PC-3 (cell line): ENCODE measurements around the gene NFIX. TPM values are rescaled to one million over a fixed set of nuclear protein-coding genes. Genes with fewer than 3 reads are reported as not detected.

ENCODE experiments used
- ATAC-seq: fragments of 200-7000 bp; cut with Tn5 transposase; 2 replicates; pipeline ENCODE4 v1.9.1; 2020; ENCODE audit warnings: mild to moderate bottlenecking, moderate library complexity
- BruUV-seq: library from RNA; stranded (reverse); fragments of 400-500 nt; replicated peaks from 2 replicates; lab custom pipeline; 2021; lab: Mats Ljungman, UMichigan
- CTCF ChIA-PET: fragments of 300-600 bp; sonication (Branson Sonifier 250); formaldehyde crosslinking; loops from one replicate; lab custom pipeline; 2022; ENCODE audit warnings: antibody characterized with exemption; lab: Charles Lee
- POLR2A ChIA-PET: fragments of 300-600 bp; sonication (Branson Sonifier 250); formaldehyde crosslinking; loops from one replicate; lab custom pipeline; 2022; ENCODE audit warnings: antibody characterized with exemption; ENCODE audit not compliant: unreplicated experiment; lab: Charles Lee
- DNase-seq: peaks from one replicate; pipeline ENCODE4 v3.0.0-alpha.2; 2015
- H2AFZ ChIP-seq: fragments of 300-600 bp; sonication (generic); 2 replicates; pipeline ENCODE4 v1.6.0; 2016; ENCODE audit warnings: antibody characterized with exemption, low read length
- H3F3A ChIP-seq: fragments of 300-600 bp; sonication (generic); one replicate; pipeline ENCODE4 v1.6.0; 2017; ENCODE audit warnings: antibody characterized with exemption, low read length, control low read depth, mild to moderate bottlenecking; ENCODE audit not compliant: unreplicated experiment
- H3K27ac ChIP-seq: fragments of 300-600 bp; sonication (generic); 2 replicates; pipeline ENCODE4 v1.5.1; 2016; ENCODE audit warnings: mild to moderate bottlenecking, low read length
- H3K27me3 ChIP-seq: fragments of 300-600 bp; sonication (generic); 2 replicates; pipeline ENCODE4 v1.6.1; 2016; ENCODE audit warnings: low read length, mixed read lengths
- H3K36me3 ChIP-seq: fragments of 300-600 bp; sonication (generic); 2 replicates; pipeline ENCODE4 v1.6.1; 2016; ENCODE audit warnings: low read depth, mixed run types, low read length, mixed read lengths
- H3K4me1 ChIP-seq: fragments of 300-600 bp; sonication (generic); 2 replicates; pipeline ENCODE4 v1.5.1; 2016; ENCODE audit warnings: low read length; ENCODE audit not compliant: insufficient read depth
- H3K4me2 ChIP-seq: fragments of 300-600 bp; sonication (generic); 2 replicates; pipeline ENCODE4 v1.6.0; 2016; ENCODE audit warnings: low read length
- H3K4me3 ChIP-seq: fragments of 300-600 bp; sonication (generic); 2 replicates; pipeline ENCODE4 v1.5.1; 2016; ENCODE audit warnings: mild to moderate bottlenecking, low read length, mixed read lengths
- H3K79me2 ChIP-seq: fragments of 300-600 bp; sonication (generic); 2 replicates; pipeline ENCODE4 v1.6.1; 2017; ENCODE audit warnings: low read length, mixed read lengths
- H3K9ac ChIP-seq: fragments of 300-600 bp; sonication (generic); 2 replicates; pipeline ENCODE4 v1.6.0; 2016; ENCODE audit warnings: mild to moderate bottlenecking, low read length
- H3K9me2 ChIP-seq: fragments of 300-600 bp; sonication (generic); replicated peaks from 2 replicates; pipeline ENCODE4 v1.6.1; 2016; ENCODE audit warnings: mixed run types, low read length, mixed read lengths
- H3K9me3 ChIP-seq: fragments of 300-600 bp; sonication (generic); 2 replicates; pipeline ENCODE4 v1.6.1; 2016; ENCODE audit warnings: low read length, mixed read lengths
- H4K20me1 ChIP-seq: fragments of 300-600 bp; sonication (generic); 2 replicates; pipeline ENCODE4 v1.6.1; 2016; ENCODE audit warnings: low read length, mixed read lengths
- EZH2 ChIP-seq: fragments of 300-600 bp; sonication (generic); IDR thresholded peaks from one replicate; pipeline ENCODE4 v1.6.1; 2017; ENCODE audit warnings: antibody characterized with exemption, mild to moderate bottlenecking, low read length; ENCODE audit not compliant: unreplicated experiment
- EZH2phosphoT487 ChIP-seq: fragments of 300-600 bp; sonication (generic); IDR thresholded peaks from 2 replicates; pipeline ENCODE4 v1.6.1; 2018; ENCODE audit warnings: mild to moderate bottlenecking, antibody characterized with exemption, low read length, borderline replicate concordance
- intact Hi-C: fragments of 100-400 bp; cut with micrococcal nuclease; formaldehyde crosslinking; loops from 2 replicates; pipeline ENCODE4 v1.9.0; 2023
- total RNA-seq: library from RNA; depleted of rRNA; stranded (reverse); fragments of >200 nt; gene quantifications from 2 replicates; pipeline ENCODE4 v1.2.3, GENCODE V29; 2014
- TF ChIP-seq, protein P1 (sequence below): fragments of 300-600 bp; sonication (generic); conservative IDR thresholded peaks from 2 replicates; pipeline ENCODE4 v1.5.1; 2017; ENCODE audit warnings: antibody characterized with exemption, low read depth, mild to moderate bottlenecking, low read length

NFIX gene
- total RNA-seq, 1 experiment from 2014 or later = 43.3 TPM

- H3K9me2 ChIP-seq = no peaks in the 10 kb centered on the region
- H4K20me1 ChIP-seq = no peaks in the 10 kb centered on the region
- peaks cover 4% of the 10 kb centered on the region; the same call in 1 of the 2 replicates for H3K36me3 ChIP-seq
- H3F3A ChIP-seq = no peaks in the 10 kb centered on the region
- BruUV-seq = no TSS peak
- no peaks in the 10 kb centered on the region for H3K27me3 ChIP-seq
- H3K9ac ChIP-seq = peak overlapping the region; percentile 80
- peaks cover 14% of the 10 kb centered on the region for H3K4me1 ChIP-seq
- CTCF ChIA-PET = interaction anchor here (0.5 kb wide), 1 partner anchor 65 kb away, joined by 3 read pairs; no protein-coding TSS in a partner anchor
- peak overlapping the region; percentile 77 for H2AFZ ChIP-seq
- intact Hi-C loops = loop anchor here (1.0 kb wide), 1 partner anchor 18 kb away; no protein-coding TSS in a partner anchor
- no peaks in the 10 kb centered on the region for H3K9me3 ChIP-seq
- ATAC-seq (peak; percentile 33), DNase-seq (no peak)
- H3K79me2 ChIP-seq = peaks cover 50% of the 10 kb centered on the region
- TF ChIP-seq, protein P1, sequence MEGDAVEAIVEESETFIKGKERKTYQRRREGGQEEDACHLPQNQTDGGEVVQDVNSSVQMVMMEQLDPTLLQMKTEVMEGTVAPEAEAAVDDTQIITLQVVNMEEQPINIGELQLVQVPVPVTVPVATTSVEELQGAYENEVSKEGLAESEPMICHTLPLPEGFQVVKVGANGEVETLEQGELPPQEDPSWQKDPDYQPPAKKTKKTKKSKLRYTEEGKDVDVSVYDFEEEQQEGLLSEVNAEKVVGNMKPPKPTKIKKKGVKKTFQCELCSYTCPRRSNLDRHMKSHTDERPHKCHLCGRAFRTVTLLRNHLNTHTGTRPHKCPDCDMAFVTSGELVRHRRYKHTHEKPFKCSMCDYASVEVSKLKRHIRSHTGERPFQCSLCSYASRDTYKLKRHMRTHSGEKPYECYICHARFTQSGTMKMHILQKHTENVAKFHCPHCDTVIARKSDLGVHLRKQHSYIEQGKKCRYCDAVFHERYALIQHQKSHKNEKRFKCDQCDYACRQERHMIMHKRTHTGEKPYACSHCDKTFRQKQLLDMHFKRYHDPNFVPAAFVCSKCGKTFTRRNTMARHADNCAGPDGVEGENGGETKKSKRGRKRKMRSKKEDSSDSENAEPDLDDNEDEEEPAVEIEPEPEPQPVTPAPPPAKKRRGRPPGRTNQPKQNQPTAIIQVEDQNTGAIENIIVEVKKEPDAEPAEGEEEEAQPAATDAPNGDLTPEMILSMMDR = no peak
- TF ChIP-seq EZH2phosphoT487 (no peak), EZH2 (no peak)
- POLR2A ChIA-PET = interaction anchor here (0.6 kb wide), 1 partner anchor 157 kb away, joined by 5 read pairs; no protein-coding TSS in a partner anchor
- peak overlapping the region; percentile 14; the same call in 1 of the 2 replicates for H3K27ac ChIP-seq
- H3K4me2 ChIP-seq = peak overlapping the region; percentile 88
- peak overlapping the region; percentile 98 for H3K4me3 ChIP-seq
Measured at GRCh38 chr19:12995596-12996405, 526 bp downstream of the NFIX start.

- peak; percentile 62 for ATAC-seq
- CTCF ChIA-PET = interaction anchor here (0.6 kb wide), 1 partner anchor 682 kb away, joined by 3 read pairs; no protein-coding TSS in a partner anchor
- POLR2A ChIA-PET = no interaction called here
- intact Hi-C loops = loop anchor here (1.0 kb wide), 1 partner anchor 17 kb away; no protein-coding TSS in a partner anchor
- Histone ChIP-seq H3K4me3 (peak overlapping the region; percentile 98), H3K27ac (peak overlapping the region; percentile 14; the same call in 1 of the 2 replicates), H3K79me2 (peaks cover 58% of the 10 kb centered on the region), H3K9me3 (no peaks in the 10 kb centered on the region), H3K9me2 (no peaks in the 10 kb centered on the region), H2AFZ (peak overlapping the region; percentile 77), H3K9ac (peak overlapping the region; percentile 80), H3K4me1 (peaks cover 14% of the 10 kb centered on the region), H3K36me3 (peaks cover 4% of the 10 kb centered on the region; the same call in 1 of the 2 replicates), H3F3A (no peaks in the 10 kb centered on the region), H3K4me2 (peak overlapping the region; percentile 88), H3K27me3 (no peaks in the 10 kb centered on the region), H4K20me1 (no peaks in the 10 kb centered on the region)
- TF ChIP-seq, protein P1 = 0 out of 2 replicates have a peak, but pooled peaks have one; percentile 29
- TF ChIP-seq EZH2 = no peak
- no TSS peak for BruUV-seq
- DNase-seq = peak; percentile 58
Measured at GRCh38 chr19:12996406-12997094, 1.3 kb downstream of the NFIX start.
